Activated B cell treated with CpG ODN at 0.5 μM for 24 hours (primary cell): ENCODE results near the gene ODC1. TPM values are rescaled to one million over a fixed set of nuclear protein-coding genes. Genes with fewer than 3 reads are reported as not detected.

Experiments
- ATAC-seq: fragments of 200-7000 bp; cut with Tn5 transposase; one replicate; pipeline ENCODE4 v1.10.0; 2021; ENCODE audit warnings: low read depth, mild to moderate bottlenecking, moderate library complexity
- CTCF ChIA-PET: fragments of 350-600 bp; sonication (Branson Sonifier 250); formaldehyde crosslinking; loops from one replicate; lab custom pipeline; 2021; ENCODE audit warnings: antibody characterized with exemption; lab: Charles Lee
- POLR2A ChIA-PET: fragments of 350-600 bp; sonication (Branson Sonifier 250); formaldehyde crosslinking; loops from one replicate; lab custom pipeline; 2021; ENCODE audit warnings: antibody characterized with exemption; lab: Charles Lee
- DNase-seq: peaks from one replicate; pipeline ENCODE4 v3.0.0; 2022
- H3K27ac Mint-ChIP-seq: one replicate; pipeline ENCODE4 v1.8.0; 2020; ENCODE audit warnings: mixed read lengths
- H3K27me3 Mint-ChIP-seq: one replicate; pipeline ENCODE4 v1.8.0; 2021; ENCODE audit warnings: mixed read lengths
- H3K36me3 Mint-ChIP-seq: one replicate; pipeline ENCODE4 v1.8.0; 2021; ENCODE audit warnings: low read depth, mixed read lengths
- H3K4me1 Mint-ChIP-seq: one replicate; pipeline ENCODE4 v1.8.0; 2021; ENCODE audit warnings: mixed read lengths
- H3K4me3 Mint-ChIP-seq: one replicate; pipeline ENCODE4 v1.8.0; 2020; ENCODE audit warnings: mild to moderate bottlenecking, mixed read lengths
- H3K9me3 Mint-ChIP-seq: one replicate; pipeline ENCODE4 v1.8.0; 2020; ENCODE audit warnings: mixed read lengths
- intact Hi-C: fragments of 100-400 bp; cut with micrococcal nuclease; formaldehyde crosslinking; loops from one replicate; pipeline ENCODE4 v1.15.1; 2024
- total RNA-seq: library from RNA; stranded (reverse); gene quantifications from 2 replicates; pipeline ENCODE4 v1.2.3, GENCODE V29; 2022
- TF ChIP-seq, protein P1 (sequence below): fragments of 200-600 bp; IDR thresholded peaks from one replicate; pipeline ENCODE4 v1.8.0; 2022; ENCODE audit warnings: antibody characterized with exemption, mild to moderate bottlenecking

ODC1 gene
- total RNA-seq, 1 donor from 2014 or later: 192 TPM

DNA sequence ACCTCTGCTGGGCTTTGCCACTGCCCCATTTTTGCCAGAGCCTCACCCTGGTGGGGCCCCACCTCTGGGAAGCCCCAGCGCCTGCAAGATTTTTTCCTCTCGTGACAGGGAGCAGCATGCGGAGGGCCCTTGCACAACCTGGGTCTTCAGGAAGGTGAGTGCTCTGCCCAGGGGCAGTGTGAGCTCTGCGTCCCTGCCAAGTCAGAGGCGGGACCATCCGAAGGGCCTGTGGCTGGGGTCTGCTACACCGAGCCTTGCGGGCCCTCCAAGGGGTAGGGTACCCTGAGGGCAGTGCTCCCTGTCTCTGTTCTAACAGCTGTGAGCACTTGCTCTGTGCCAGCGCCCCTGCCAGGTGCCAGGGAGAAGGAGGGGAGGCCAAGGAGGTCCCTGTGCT lies 5.8 kb upstream of the ODC1 start:
- no peaks in the 10 kb centered on the region for H3K9me3 Mint-ChIP-seq
- DNase-seq (no peak), ATAC-seq (no peak)
- intact Hi-C loops: no loop called here
- peaks cover 9% of the 10 kb centered on the region for H3K4me1 Mint-ChIP-seq
- ChIA-PET CTCF (no interaction called here), POLR2A (no interaction called here)
- TF ChIP-seq, protein P1, sequence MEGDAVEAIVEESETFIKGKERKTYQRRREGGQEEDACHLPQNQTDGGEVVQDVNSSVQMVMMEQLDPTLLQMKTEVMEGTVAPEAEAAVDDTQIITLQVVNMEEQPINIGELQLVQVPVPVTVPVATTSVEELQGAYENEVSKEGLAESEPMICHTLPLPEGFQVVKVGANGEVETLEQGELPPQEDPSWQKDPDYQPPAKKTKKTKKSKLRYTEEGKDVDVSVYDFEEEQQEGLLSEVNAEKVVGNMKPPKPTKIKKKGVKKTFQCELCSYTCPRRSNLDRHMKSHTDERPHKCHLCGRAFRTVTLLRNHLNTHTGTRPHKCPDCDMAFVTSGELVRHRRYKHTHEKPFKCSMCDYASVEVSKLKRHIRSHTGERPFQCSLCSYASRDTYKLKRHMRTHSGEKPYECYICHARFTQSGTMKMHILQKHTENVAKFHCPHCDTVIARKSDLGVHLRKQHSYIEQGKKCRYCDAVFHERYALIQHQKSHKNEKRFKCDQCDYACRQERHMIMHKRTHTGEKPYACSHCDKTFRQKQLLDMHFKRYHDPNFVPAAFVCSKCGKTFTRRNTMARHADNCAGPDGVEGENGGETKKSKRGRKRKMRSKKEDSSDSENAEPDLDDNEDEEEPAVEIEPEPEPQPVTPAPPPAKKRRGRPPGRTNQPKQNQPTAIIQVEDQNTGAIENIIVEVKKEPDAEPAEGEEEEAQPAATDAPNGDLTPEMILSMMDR: no peak
- no peaks in the 10 kb centered on the region for H3K27me3 Mint-ChIP-seq
- no peak overlapping the region for H3K4me3 Mint-ChIP-seq
- H3K27ac Mint-ChIP-seq: no peak overlapping the region
- no peaks in the 10 kb centered on the region for H3K36me3 Mint-ChIP-seq

DNA sequence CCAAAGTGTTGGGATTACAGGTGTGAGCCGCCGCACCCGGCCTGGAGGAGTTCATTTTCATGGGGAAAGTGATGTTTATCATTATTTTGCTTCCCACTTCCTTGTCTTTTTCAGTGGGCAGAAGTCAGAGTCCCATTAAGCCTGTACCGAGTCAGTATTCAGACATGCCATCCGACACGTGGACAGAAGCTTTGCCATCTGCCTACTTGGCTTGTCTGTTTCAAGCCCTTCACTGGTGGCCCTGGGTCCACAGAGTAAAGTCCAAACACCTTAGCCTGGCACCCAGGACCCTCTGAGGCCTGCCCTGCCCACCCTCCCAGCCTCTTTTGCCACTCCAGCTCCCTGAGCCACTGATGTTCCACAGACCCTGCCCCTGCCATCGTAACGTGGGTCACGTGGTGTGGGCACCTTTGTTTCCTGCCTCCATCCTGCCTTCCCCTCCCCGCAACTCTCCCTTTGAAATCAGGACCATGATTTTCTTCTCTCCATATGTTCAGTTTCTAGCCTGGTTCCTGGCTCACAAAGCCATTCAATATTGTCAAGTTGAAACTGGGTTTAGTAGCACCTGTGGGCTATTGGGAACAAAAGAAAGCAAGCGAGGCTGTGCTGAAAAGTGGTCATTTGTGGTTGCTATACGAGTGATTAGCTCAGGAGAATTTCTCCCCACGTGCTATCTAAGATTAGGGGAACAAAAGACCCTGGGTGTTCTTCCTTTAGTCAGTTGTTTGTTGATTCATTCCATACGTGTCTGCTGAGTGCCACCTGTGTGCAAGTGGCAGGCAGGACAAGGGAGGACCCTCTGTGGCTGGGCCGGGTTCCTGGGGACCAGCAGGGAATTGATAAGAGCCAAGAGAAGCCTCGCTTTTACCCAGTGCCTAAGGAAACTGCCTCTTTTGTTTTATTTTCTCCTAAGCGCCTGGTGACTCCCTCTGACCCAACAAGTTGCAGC lies 5.1 kb upstream of the ODC1 start:
- DNase-seq: no peak
- CTCF ChIA-PET: no interaction called here
- no peaks in the 10 kb centered on the region for H3K36me3 Mint-ChIP-seq

DNA sequence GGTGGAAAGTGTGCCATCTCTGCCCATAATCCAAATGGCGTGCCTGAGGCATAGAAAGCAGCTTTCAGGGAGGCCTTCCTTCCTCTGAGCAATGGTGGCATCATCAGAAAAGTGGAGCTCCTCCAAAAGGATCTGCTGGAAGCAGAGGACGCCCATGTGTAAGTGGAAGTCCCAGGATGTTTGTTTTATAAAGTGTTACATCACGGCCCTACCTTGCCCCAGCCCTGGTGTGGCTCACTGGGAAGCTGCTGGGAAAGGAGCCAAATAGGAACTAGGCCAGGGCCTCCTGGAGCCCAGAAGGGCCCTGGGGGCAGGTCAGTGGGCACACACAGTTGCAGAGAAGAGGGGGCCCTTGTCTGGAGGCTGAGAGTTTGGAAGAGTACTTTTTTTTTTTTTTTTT lies 4.2 kb upstream of the ODC1 start:
- Mint-ChIP-seq H3K9me3 (no peaks in the 10 kb centered on the region), H3K4me1 (peaks cover 11% of the 10 kb centered on the region), H3K27me3 (no peaks in the 10 kb centered on the region), H3K27ac (no peak overlapping the region), H3K4me3 (no peak overlapping the region), H3K36me3 (peaks cover 2% of the 10 kb centered on the region)
- TF ChIP-seq, protein P1: no peak
- intact Hi-C loops: no loop called here
- ChIA-PET CTCF (no interaction called here), POLR2A (no interaction called here)
- no peak for DNase-seq
- ATAC-seq: no peak

More for the DNA sequence above, 5.1 kb upstream of the ODC1 start:
- intact Hi-C loops: no loop called here
- H3K9me3 Mint-ChIP-seq: no peaks in the 10 kb centered on the region
- peaks cover 9% of the 10 kb centered on the region for H3K4me1 Mint-ChIP-seq
- TF ChIP-seq, protein P1: no peak
- no peak overlapping the region for H3K4me3 Mint-ChIP-seq
- H3K27ac Mint-ChIP-seq: no peak overlapping the region
- ATAC-seq: no peak
- H3K27me3 Mint-ChIP-seq: no peaks in the 10 kb centered on the region
- POLR2A ChIA-PET: no interaction called here

DNA sequence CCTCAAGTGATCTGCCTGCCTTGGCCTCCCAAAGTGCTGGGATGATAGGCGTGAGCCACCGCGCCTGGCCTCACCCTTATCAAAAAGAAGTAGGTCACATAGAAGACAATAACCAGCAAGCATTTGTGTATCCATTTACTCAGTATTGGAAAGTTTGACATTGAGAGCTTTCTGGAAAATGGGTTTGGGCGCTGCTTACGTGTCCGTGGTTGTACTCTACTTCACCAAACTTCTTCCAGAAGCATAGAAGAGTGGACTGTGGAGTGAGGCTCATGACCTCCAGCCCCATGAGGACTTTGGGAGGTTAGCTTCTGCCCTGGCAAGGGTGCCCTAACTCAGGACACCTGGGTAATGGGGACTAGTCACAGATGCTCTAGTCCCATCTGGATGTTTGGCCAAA lies 3.7 kb upstream of the ODC1 start:
- TF ChIP-seq, protein P1: no peak
- H3K27me3 Mint-ChIP-seq: no peaks in the 10 kb centered on the region
- peaks cover 4% of the 10 kb centered on the region for H3K36me3 Mint-ChIP-seq
- ATAC-seq (no peak), DNase-seq (no peak)
- H3K4me3 Mint-ChIP-seq: no peak overlapping the region
- H3K4me1 Mint-ChIP-seq: peaks cover 15% of the 10 kb centered on the region
- ChIA-PET POLR2A (no interaction called here), CTCF (no interaction called here)
- intact Hi-C loops: no loop called here
- H3K27ac Mint-ChIP-seq: no peak overlapping the region
- H3K9me3 Mint-ChIP-seq: no peaks in the 10 kb centered on the region
